ENCODE results near the gene SELENOH.
"Not testable (repeated sequence)": the region's sequence is repeated elsewhere in the genome, so short reads cannot be mapped to it uniquely, and the experiment has no call there.

SELENOH gene, protein sequence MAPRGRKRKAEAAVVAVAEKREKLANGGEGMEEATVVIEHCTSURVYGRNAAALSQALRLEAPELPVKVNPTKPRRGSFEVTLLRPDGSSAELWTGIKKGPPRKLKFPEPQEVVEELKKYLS

DNA sequence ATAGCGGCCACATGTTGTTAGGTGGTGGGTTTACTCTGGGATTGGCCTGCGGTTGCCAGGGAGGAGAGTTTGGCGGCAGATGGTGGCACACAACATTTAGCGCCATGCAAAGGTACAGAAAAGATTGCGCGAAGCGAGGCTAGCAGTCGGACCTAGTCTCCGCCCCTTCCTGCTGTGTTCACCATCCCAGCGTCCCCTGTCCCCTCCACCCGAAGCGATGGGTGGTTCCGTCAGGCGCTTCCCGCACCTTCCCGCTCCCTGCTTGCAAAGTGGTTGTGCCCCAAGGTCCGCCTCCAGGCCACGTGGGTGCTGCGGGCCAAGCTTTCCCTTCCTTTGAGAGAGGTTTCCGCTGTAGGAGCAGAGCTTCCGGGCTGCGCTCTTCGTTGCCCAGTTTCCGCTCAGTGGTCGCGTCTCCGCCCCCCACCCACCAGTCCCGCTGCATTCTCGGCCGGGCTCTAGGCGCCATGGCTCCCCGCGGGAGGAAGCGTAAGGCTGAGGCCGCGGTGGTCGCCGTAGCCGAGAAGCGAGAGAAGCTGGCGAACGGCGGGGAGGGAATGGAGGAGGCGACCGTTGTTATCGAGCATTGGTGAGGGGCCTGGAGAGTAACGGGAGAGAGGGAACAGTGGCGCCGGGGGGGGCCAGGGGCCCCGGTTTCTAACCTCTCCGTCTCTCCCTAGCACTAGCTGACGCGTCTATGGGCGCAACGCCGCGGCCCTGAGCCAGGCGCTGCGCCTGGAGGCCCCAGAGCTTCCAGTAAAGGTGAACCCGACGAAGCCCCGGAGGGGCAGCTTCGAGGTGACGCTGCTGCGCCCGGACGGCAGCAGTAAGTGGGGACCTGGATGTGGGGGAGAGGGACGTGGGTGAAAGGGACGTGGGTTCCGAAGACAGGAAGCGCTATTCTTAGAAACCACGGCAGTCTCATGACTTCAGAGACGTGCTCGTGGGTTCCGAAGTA is at the start of gene SELENOH:
Gene SELENOH (plus strand): TSS at position 360 of the 955 bp plus-strand sequence. CDS start 105 bp downstream, at position 465.
- DNase-seq: peak; percentile 59 to 98 (median 93)

DNA sequence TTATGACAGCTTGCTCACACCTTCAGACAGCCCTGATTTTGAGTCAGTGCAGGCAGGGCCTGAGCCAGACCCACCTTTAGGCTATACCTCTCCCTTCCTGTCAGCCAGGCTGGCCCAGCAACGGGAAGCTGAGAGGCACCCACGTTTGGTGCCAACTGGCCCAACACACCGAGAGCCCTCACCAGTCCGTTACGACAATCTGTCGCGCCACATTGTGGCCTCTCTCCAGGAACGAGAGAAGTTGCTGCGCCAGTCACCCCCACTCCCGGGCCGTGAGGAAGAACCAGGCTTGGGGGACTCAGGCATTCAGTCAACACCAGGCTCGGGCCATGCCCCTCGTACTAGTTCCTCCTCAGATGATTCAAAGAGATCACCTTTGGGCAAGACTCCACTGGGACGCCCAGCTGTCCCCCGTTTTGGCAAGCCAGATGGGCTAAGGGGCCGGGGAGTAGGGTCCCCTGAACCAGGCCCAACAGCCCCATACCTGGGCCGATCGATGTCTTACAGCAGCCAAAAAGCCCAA is 42.4 kb upstream of the SELENOH start:
- DNase-seq: no peak

DNA sequence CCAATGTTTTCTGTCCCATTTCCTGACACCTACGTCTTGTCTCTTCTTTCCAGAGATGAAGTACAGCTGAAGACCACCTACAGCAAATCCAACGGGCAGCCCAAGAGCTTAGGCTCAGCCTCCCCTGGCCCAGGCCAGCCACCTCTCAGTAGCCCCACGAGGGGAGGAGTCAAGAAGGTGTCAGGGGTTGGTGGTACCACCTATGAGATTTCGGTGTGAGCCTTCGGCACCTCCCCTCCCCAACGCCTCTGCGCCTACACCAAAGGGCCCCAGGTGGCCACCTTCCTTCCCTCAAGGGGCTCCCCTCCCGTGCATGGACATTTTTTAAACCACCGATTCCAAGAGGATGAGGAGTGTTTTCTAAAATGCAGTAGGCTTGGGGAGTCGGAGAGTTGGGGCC is 41.5 kb upstream of the SELENOH start:
- DNase-seq: no peak

DNA sequence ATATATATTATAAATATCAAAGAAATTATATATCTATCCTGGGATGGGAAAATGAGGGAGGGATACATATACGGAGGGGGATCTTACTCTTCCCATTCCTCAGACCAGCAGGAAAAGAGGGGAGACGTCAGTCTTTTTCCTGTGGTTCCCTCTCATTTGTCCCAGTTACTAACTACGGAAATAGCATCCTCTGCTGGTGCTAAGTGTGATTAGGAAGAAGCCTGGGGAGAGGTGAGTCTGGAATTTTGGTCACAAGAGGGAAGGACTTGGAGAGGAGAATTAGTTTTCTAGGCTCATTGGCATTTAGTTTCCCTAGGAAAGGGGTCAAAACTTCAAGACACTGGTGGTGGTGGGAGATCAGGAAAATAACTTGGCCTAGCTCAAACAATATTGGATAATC is 40.9 kb upstream of the SELENOH start:
- DNase-seq: no peak

DNA sequence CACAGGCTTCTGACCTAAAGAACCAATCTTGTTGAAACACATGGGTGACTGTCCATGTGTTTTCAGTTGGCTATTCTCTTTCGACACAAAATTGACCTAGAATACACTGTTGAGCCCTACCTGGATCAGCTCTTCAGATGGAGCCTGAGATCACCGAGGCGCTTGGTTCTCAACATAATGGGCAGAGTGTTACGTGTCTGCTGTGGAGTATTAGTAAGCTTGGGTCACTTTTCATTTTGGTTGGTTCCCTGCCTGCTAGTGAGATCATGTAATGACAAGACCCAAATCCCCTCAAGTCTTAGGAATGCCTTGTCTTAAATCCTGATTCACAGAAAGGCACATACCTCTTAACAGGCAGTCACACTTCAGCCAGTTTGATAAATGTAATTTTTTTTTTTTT is 38.0 kb upstream of the SELENOH start:
- no peak for DNase-seq

DNA sequence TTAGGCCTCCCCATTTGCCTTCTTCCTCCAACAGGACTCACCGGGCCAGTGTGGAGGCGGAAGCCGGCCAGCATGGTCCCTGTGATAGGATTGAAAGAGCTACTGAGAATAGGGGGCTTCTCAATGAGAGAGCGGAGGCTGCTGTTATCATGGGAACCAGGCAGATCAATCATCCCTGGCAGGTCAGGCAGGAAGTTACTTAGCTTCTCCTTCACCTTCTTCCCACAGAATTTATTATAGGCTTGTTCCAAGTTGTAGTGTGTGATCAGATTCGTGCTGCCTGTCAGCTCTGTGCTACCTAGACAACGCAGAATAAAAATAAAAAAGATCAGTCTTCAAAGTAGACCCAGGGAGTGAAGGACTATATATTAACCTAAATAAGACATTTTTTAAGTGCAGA is 36.4 kb upstream of the SELENOH start:
- DNase-seq: peak in 5 of 56 donors; percentile 4 to 28 (median 6)

DNA sequence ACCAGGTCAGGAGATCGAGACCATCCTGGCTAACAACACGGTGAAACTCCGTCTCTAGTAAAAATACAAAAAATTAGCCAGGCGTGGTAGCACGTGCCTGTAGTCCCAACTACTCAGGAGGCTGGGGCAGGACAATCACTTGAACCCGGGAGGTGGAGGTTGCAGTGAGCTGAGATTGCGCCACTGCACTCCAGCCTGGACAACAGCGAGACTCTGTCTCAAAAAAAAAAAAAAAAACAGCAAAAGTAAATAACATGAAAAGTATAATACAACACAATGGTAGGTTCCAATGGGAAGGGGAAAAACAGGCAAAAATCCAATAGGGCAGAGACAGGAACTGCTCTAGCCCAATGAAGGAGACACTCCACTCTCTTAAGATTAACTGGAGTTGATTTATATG is 35.9 kb upstream of the SELENOH start:
- not testable (repeated sequence) for DNase-seq

DNA sequence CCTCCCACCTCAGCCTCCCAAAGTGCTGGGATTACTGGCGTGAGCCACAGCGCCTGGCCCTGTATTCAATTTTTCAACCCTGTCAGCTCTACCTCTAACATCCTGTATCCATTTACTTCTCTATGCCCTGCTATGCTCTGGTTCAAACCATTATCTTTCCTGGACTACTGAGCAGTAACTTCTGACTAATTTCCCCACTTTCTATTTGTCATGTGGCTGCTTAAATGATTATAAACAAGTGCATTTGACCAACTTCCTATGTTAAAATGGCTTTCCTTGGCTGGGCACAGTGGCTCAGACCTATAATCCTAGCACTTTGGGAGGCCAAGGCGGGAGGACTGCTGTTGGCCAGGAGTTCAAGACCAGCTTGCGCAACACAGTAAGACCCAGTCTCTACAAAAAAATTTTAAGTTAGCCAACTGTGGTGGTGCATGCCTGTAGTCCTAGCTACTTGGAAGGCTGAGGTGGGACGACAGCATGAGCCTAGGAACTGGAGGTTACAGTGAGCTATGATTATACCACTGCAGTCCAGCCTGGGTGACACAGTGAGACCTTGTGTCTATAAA is 31.4 kb upstream of the SELENOH start:
- DNase-seq: no peak

DNA sequence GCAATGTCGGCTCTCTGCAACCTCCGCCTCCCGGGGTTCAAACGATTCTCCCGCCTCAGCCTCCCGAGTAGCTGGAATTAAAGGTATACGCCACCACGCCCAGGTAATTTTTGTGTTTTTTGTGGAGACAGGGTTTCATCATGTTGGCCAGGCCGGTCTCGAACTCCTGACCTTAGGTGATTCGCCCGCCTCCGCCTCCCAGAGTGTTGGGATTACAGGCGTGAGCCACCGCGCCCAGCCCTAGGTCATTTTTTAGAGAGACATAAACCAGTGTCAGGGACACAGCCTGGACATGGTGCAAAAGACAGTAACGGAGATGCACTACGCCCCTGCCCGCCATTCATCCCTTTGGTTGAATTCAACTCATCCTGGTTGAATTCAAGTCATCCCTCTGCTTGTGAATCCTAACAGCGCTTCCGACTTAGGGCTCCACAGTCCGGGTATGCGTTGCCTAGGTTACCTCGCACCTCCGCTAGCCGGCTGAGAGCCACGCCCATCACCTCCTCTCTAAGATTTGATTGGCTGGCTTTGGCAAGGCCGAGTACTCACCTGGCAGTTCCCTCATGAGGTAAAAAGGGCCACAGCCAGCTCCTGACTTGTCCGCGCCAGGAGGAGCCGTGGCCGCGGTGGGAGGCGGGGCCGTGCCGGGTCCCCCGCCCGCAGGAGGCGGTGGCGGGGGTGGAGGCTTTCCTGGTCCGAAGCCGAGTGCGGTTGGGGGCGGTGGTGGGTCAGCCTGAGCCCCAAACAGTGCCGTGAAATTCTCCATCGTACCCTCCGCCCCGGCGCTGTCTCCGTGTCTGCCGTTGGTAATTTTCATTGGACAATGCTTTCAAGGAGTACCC is 29.7 kb upstream of the SELENOH start, which contains the start of gene MED19:
Gene MED19 (minus strand): TSS at position 802 of the 842 bp plus-strand sequence. CDS start 36 bp downstream, at position 766.
- DNase-seq: peak in 33 of 56 donors; percentile 38 to 91 (median 76)

DNA sequence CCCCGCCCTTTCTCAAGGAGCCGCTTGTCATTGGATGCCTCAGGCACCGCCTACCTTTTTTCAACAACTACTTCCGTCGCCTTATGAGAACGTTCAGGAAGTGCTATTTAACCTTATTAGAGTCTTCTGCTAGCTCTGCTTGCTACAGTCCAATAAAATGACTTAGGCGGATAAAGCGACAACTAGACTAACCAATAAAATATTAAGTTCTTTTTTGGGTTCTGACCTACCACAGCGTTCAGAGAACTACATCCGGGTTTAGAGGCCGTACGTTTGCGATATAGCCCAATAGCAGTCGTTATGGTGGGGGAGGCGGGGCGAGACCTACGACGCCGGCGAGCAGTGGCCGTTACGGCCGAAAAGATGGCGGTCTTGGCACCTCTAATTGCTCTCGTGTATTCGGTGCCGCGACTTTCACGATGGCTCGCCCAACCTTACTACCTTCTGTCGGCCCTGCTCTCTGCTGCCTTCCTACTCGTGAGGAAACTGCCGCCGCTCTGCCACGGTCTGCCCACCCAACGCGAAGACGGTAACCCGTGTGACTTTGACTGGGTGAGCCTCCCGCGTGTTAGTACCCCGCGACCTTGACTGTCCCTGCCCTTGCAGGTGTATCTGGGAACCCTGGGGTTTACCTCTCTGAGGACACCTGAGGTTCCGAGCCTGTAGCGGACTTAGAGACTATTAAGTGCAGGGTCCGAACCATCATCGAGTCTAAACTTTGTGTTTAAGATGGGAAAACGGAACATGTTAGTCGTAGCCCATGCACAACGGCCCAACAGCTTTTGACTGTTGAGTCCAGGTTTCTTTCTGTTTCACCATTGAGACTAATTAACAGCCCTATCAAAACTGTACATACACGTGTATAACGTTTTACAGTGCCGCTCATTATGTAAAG is 28.8 kb upstream of the SELENOH start, which contains the start of gene TMX2:
Gene TMX2 (plus strand): TSS at position 338 of the 895 bp plus-strand sequence. CDS start 26 bp downstream, at position 364.
- peak; percentile 68 to 99 (median 94) for DNase-seq

DNA sequence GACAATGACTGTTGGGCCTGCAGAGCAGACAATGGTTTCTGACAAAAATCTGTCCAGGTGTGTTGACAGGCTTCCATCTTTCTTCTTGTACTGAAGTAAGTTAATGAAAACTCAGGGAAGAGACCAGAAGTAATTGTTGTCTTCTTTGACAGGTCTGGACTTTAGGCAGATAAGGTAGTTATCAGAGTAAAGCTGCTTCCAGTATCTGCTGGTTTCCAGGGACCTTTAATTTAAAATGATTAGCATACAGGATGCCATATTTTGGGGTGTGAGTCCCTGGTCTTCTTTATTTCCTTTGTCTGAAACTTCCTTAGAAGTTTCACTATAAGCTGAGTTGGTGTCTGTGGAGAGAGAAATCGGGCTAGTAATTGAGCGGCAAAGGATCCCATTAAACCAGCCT is 27.5 kb upstream of the SELENOH start:
- no peak for DNase-seq

DNA sequence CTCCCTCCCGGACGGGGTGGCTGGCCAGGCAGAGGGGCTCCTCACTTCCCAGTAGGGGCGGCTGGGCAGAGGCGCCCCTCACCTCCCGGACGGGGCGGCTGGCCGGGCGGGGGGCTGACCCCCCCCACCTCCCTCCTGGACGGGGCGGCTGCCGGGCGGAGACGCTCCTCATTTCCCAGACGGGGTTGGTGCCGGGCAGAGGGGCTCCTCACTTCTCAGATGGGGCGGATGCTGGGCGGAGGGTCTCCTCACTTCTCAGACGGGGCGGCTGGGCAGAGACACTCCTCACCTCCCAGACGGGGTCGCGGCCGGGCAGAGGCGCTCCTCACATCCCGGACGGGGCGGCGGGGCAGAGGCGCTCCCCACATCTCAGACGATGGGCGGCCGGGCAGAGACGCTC is 24.6 kb upstream of the SELENOH start:
- not testable (repeated sequence) for DNase-seq

DNA sequence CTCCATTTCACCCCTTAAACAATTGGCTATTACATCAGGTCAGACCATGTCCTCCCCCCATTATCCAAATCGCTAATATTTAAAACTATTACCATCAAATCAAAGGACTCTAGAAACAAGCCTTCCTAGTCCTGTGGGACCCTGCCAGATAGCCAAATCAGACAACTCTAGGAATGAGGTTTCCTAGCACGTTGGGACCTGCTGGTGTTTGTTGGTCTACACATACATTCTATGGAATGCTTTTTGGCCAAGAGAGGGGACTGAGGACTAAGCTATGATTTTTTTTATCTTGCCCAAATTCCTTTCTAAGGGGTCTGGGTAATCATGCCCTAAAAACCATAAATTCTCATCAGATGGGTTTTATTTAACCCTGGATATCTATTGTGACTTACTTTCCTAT is 14.1 kb upstream of the SELENOH start:
- DNase-seq: no peak

DNA sequence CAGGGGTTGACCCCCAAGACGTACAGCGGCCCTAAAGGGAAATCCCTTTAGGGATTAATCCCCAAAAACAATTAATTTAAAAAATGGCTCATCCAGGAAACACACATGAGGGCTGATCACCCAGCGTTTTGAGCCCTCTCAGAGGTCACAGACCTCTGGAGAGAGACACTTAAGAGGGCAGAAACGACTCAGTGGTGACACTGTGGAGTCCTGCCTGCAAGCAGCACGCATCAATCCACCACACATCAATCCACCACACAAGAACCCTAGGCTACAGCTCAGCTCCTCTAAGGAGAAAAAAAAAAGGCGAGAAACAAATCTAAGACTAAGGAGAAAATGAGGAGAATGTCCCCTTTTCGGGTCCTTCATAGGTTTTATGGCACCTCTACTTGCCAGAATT is 12.5 kb upstream of the SELENOH start:
- DNase-seq: no peak

DNA sequence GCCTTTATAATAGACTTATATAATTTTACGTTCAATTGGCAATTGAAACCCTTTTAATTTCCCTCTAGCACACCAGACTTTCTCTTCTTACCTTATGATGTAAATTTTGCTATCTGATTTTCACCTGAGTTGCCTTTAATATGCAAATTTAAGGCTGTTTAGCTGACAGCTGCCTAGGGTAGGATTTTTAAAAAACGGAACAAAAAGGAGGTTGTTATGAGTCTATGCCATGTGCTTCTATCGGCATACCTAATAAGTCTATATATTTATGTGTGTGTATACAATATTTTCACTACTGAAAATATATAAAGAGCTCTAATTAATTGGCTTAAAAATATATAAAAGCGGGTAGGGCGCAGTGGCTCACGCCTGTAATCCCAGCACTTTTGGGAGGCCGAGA is 11.8 kb upstream of the SELENOH start:
- DNase-seq: no peak

DNA sequence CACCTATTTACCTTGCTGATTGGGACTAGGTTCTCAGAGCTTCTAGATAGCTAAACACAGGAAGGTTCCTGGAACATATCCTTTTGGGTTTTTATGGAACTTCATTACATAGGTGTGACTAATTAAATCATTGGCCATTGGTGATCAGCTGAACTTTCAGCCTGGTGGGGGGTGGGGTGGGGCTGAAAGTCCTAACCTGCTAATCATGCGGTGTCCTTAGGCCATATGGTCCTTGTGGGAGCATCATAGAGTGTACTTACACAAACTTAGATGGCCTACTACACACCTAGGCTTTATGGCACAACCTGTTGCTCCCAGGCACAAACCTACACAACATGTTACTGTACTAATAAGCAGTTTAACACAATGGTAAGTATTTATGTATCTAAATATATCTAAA is 8.6 kb upstream of the SELENOH start:
- no peak for DNase-seq

DNA sequence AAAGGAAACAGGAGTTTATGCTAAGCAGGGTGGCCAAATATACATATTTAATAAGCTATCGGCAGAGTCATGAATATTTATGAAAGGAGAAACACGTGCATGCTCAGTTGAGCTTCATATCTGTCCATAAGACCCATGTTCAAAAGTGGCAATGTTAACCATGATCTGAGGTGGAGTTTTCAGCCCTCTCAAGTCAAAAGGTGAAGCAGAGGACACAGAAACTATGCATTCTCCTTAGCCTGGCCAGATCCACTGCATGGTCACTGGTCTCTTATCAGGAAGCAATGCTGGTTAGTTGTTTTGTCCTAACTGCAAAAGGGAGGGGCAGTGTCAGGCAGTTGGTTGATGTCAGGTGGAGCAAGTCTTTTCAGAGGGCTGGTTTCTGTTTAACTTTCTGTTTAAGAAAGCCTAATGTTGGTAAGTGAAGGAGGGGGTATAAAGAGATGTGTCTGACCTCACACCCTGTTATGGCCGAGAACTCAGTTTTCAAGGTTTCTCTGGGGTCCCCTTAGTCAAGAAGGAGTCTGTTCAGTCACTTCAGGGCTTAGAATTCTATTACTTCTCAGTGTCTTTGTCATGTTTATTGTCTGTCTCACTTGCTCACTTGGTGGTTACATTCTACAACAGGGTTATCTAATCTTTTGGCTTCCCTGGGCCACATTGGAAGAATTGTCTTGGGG is 5.5 kb upstream of the SELENOH start:
- no peak for DNase-seq

DNA sequence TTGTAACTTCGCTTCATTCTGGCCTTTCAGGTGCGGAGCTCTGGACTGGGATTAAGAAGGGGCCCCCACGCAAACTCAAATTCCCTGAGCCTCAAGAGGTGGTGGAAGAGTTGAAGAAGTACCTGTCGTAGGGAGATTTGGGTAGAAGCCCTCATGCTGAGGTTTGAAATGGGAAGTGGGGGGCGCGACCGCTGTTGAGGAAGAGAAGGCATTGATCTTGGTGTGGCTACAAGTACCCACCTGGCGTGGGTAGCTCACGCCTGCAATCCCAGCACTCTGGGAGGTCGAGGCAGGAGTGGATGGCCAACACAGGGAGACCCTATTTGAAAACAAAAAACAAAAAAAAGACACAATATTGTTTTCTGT is 779 bp downstream of the SELENOH start:
- DNase-seq: no peak

DNA sequence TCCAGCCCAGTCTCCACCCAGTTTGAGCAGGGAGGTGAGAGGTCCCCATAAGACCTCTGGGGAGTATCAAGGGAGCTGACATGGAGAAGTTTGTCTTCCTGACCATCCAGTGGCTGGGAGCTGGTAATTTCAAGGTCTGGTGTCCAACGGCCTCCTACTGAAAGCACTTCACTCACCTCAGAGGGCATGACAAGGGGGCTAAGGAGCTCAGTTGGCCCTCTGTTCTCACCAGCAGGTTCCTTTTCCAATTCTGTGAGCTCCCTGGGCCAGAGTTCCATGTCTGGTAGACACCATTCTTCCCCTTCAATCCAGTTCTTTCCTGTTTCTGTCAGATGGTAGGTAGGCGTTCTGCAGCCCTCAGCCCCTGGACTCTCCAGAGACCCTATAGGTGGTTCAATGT is 3.1 kb downstream of the SELENOH start:
- DNase-seq: no peak
